Uterus (tissue), 2 donors: ENCODE data around the gene APOM.

Source experiments
- CTCF ChIP-seq, 4 experiments: fragments of 200-600 bp in 2 of 4; fragments of 450-650 bp in 2 of 4; sonication (generic) in 2 of 4; IDR thresholded peaks; one replicate each; pipeline ENCODE4 v1.5.1; 2016 to 2019; ENCODE audit warnings: antibody characterized with exemption in 4 of 4, mild to moderate bottlenecking in 2 of 4, moderate library complexity in 1 of 4
- POLR2A ChIP-seq, 2 donors: fragments of 450-650 bp; IDR thresholded peaks; one replicate each; pipeline ENCODE4 v1.6.1; 2016; ENCODE audit warnings: antibody characterized with exemption in 2 of 2, mild to moderate bottlenecking in 1 of 2, moderate library complexity in 1 of 2

GRCh38 chr6:31630177-31630934, 25.3 kb upstream of the APOM start:
- TF ChIP-seq CTCF (IDR thresholded peaks at IDR 0.05) (no peak), POLR2A (IDR thresholded peaks at IDR 0.05) (no peak)
